GM19099 (cell line): Measurements from ENCODE around the gene LOC128125822.

Experiments used
- POLR2A ChIP-seq: IDR thresholded peaks from 3 replicates; pipeline ENCODE4 v1.6.1; 2011; ENCODE audit warnings: low read depth; ENCODE audit not compliant: insufficient read length; ENCODE audit errors: extremely low read depth

The LOC128125822 gene

DNA sequence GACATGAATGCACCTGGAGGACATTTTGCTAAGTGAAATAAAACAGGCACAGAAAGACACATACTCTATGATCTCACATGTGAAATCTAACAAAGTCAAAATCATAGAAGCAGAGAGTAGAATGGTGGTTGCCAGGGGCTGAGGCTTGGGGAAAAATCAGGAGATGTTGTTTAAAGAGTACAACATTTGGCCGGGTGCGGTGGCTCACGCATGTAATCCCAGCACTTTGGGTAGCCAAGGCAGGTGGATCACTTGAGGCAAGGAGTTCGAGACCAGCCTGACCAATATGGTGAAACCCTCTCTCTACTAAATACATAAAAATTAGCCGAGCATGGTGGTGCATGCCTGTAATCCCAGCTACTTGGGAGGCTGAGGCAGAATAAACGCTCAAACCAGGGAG is 26.0 kb upstream of the LOC128125822 start:
- no peak for TF ChIP-seq POLR2A

DNA sequence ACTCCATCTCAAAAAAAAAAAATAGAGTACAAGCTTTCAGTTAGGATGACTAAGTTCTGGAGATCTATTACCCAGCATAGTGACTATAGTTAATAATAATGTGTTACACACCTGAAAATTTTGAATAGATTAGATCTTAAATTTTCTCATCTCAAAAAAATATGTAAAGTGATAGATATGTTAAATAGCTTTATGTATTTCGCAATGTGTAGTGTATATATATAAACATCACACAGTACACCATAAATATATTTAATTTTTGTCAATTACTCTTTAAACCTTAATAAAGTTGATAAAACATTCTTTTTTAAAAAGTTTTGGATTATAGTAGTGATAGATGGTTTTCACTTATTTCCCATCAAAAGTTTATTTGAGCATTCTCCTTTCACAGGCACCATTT is 25.6 kb upstream of the LOC128125822 start:
- no peak for TF ChIP-seq POLR2A

DNA sequence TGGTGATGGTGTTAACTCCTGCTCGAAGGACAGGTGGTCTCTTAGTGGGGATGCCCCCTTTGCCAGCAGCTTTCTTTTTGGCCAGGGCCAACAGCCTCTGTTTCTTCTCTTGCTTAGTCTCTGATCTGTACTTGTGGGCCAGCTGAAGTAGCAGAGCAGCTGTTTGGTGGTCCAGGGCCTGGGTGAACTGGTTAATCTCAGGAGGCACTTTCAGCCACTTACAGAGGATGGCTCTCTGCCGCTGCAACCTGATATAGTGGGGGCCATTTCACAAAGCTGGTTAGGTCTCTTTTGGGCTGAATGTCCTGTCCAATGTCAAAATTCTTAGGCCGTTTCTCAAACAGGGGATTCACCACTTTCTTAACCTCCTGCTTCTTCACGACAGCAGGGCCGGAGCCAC is 23.2 kb upstream of the LOC128125822 start:
- no peak for TF ChIP-seq POLR2A

GRCh38 chr6:63553208-63553607 is 19.1 kb upstream of the LOC128125822 start:
- no peak for TF ChIP-seq POLR2A

DNA sequence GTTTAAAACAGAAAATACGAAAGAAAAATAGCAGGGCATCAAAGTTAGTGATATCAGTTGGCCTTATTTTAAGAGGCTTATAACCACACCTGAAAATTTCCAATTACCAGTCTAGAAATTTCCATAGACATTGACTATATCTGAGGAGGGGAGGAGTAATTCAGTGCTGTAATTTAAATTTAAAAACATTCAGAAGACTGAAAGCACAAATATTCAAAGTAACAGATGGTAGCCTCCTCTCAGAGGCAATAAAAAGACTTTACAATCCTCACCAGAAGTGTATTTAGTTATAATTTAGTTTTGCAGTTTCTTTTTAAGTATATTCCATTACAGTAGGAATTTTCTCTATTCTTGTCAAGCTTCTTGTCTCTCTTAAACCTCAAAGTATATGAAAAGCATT is 18.4 kb upstream of the LOC128125822 start:
- no peak for TF ChIP-seq POLR2A

DNA sequence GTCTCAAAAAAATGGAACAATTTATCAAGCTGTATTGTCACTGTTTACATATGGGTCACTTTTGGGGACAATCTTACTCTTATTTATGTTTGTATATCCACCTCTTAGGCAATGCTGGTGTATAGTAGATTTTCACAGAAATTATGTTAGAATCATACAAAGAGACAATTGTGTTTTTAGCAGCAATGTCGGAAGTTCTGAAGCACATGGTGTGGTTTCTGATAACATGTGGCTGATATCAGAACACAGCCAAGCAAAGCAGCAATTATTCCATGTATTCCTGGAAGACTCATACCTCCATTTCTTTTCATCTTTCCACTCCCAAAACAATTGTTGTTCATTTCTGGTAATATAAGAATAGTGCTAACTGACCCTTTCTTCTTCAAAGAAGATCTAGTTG is 17.5 kb upstream of the LOC128125822 start:
- no peak for TF ChIP-seq POLR2A

GRCh38 chr6:63556369-63556768 is 15.9 kb upstream of the LOC128125822 start:
- TF ChIP-seq POLR2A, result no peak

- no peak for TF ChIP-seq POLR2A
These were observed 14.0 kb upstream of the LOC128125822 start for GRCh38 chr6:63558278-63558677.

- no peak for TF ChIP-seq POLR2A
These were observed 11.4 kb upstream of the LOC128125822 start for GRCh38 chr6:63560801-63561287.

GRCh38 chr6:63561288-63561687 is 11.0 kb upstream of the LOC128125822 start:
- no peak for TF ChIP-seq POLR2A

DNA sequence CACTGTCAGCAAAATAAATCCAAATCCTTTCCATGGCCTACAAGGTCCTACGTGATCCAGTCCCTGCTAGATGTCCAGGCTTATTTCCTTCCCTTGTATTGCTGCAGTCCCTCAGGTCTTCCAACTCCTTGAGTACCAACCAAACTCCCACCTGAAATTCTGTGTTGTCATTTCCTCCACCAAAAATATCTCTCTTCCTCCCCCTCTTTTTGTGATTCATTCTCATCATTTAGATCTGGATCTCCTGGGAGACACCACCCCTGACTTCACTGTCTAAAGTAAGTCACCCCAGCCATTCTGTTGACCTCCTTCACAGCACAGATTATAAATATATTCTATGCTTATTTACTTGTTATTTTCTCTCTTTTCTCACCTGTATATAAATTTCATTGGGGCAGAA is 9.0 kb upstream of the LOC128125822 start:
- no peak for TF ChIP-seq POLR2A

GRCh38 chr6:63565058-63565726 is 7.1 kb upstream of the LOC128125822 start:
- no peak for TF ChIP-seq POLR2A

DNA sequence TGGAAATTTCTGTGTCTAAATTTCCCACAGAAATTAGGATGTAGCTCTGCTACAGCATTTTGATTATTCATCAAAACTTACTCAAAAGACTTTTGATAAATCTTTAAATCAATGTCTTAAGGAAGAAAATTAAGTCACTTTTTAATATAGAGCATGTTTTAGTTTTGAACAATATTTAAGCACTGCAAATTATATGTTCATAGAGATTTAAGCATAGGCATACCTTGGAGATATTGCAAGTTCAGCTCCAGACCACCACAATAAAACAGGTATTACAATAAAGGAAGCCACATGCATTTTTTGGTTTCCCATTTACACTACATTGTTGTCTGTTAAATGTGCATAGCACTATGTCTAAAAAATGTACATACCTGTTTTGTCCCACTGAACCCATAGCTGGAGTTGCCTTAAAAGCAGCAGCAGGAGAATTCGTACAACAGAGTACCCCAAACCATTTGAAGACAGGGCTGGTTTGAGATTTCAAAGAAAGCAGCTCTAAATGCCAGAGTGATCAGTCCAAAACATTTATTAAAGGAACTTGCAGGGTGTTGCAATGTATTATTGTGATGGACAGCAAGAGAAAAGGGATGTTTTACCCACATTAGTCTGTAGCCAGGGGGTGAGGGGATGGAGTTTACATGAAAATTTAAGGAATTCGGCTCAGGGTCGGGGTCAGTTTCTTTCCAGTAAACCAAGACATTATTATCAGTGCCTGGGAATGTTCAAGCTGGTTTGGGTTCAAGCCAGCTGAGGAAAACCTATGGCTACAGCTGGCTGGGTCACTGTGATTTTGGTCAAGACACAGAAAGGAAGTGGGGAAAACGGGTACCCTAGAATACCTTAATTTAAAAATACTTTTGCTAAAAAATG is 6.3 kb upstream of the LOC128125822 start:
- no peak for TF ChIP-seq POLR2A

DNA sequence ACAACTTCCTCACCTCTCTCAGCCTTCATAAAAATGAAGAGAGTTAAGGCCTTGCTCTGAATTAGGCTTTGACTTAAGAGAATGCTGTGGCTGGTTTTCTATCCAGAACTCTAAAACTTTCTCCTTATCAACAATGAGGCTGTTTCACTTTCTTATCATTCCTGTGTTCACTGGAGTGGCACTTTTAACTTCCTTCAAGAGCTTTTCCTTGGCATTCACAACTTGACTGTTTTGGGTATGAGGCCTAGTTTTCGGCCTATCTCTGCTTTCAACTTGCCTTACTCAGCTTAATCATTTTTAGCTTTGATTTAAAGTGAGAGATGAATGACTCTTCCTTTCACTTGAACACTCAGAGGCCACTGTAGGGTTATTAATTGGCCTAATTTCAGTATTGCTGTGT is 4.3 kb upstream of the LOC128125822 start:
- no peak for TF ChIP-seq POLR2A

DNA sequence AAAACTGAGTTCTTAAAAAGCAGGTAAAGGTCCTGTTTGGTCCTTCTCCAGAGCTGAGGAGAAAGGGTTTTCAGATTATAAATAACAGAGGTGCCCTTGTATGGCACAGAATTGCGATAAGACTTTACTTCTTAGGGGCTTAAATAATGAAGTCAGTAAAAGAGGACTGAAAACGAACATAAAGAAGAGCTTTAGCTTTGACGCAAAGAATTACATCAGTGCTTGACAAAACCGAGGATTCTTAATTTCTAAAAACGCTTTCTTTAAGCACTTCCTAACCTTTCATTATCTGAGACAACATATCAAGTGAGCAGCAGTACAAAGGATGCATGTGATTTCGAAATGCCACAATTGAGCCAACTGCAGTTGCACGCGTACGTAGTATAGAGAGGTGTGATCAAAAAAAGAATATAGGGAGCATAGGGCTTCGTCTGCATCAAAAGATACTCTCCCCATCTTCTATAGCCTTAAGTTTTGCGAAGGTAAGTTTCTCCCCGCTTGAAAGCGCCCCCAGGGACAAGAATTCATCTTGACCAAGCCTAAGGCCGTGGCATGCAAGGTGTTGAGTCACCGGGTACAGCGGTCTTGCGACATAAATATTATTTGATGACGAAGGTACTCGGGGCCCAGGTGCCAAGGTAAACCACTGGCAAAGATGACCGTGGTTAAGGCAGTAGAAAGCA is 778 bp upstream of the LOC128125822 start:
- TF ChIP-seq POLR2A, result no peak

DNA sequence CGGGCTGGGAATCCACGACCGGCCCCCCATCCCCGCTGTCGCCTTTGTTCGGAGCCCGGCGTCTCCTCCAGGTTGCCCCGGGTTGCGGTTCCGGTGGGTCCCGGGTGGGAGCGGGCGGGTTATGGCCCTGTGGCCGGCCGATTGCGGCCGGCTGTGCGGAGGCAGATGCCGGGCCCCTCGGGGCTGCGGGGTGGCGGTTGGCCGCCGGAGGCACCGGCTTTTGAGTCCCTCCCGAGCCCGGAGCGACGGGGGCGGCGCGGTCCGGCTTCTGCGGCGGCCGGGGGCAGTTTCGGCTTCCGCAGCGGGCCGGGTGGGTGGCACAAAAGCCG is 431 bp downstream of the LOC128125822 start:
- no peak for TF ChIP-seq POLR2A
